HepG2 (cell line): ENCODE results near the gene FNDC10. TPM values are rescaled to one million over a fixed set of nuclear protein-coding genes. Genes with fewer than 3 reads are reported as not detected.

Source experiments
- CENPT ChIP-seq: sonication (generic); formaldehyde crosslinking; IDR thresholded peaks from 2 replicates; pipeline ENCODE4 v1.8.0; 2022; ENCODE audit warnings: low read depth, mild to moderate bottlenecking, moderate library complexity, missing genetic modification reagents
- CHD2 ChIP-seq: IDR thresholded peaks from 2 replicates; pipeline ENCODE4 v1.6.1; 2011; ENCODE audit warnings: low read depth, low read length, improper control_type of control experiment
- DNMT1 ChIP-seq: sonication (generic); formaldehyde crosslinking; IDR thresholded peaks from 2 replicates; pipeline ENCODE4 v1.5.1; 2020; ENCODE audit warnings: mild to moderate bottlenecking, missing genetic modification reagents
- EZH2 ChIP-seq: conservative IDR thresholded peaks from 2 replicates; pipeline ENCODE4 v1.6.1; 2012; ENCODE audit warnings: mild to moderate bottlenecking, low read depth, low read length, moderate library complexity
- GATAD1 ChIP-seq: IDR thresholded peaks from 2 replicates; pipeline ENCODE4 v1.6.1; 2016; ENCODE audit warnings: missing genetic modification reagents, missing compliant biosample characterization
- HHEX ChIP-seq: IDR thresholded peaks from 2 replicates; pipeline ENCODE4 v1.6.1; 2016; ENCODE audit warnings: control low read depth
- IRF1 ChIP-seq: sonication (generic); formaldehyde crosslinking; IDR thresholded peaks from 2 replicates; pipeline ENCODE4 v1.4.0; 2020; ENCODE audit warnings: low read depth, mild to moderate bottlenecking, missing genetic modification reagents
- MTA3 ChIP-seq: sonication (generic); formaldehyde crosslinking; IDR thresholded peaks from 2 replicates; pipeline ENCODE4 v1.4.0; 2020; ENCODE audit warnings: missing genetic modification reagents
- NFE2 ChIP-seq: sonication (generic); formaldehyde crosslinking; IDR thresholded peaks from 2 replicates; pipeline ENCODE4 v1.4.0; 2020; ENCODE audit warnings: missing genetic modification reagents
- PLRG1 ChIP-seq: fragments of 450-650 bp; conservative IDR thresholded peaks from 2 replicates; pipeline ENCODE4 v1.6.1; 2016
- SKIL ChIP-seq: sonication (generic); formaldehyde crosslinking; IDR thresholded peaks from 2 replicates; pipeline ENCODE4 v1.8.0; 2022; ENCODE audit warnings: missing genetic modification reagents, mild to moderate bottlenecking, moderate library complexity, borderline replicate concordance
- STAG1 ChIP-seq: sonication (generic); formaldehyde crosslinking; IDR thresholded peaks from 2 replicates; pipeline ENCODE4 v1.4.0; 2020; ENCODE audit warnings: missing genetic modification reagents
- TCF7L2 ChIP-seq: IDR thresholded peaks from 2 replicates; pipeline ENCODE4 v1.6.1; 2011; ENCODE audit warnings: mild to moderate bottlenecking, low read depth, low read length, moderate library complexity
- ZBTB3 ChIP-seq: sonication (generic); formaldehyde crosslinking; IDR thresholded peaks from 2 replicates; pipeline ENCODE4 v1.4.0; 2020; ENCODE audit warnings: low read depth, mild to moderate bottlenecking, moderate library complexity, missing genetic modification reagents, borderline replicate concordance
- ZMAT5 ChIP-seq: sonication (generic); formaldehyde crosslinking; IDR thresholded peaks from 2 replicates; pipeline ENCODE4 v1.5.0; 2020; ENCODE audit warnings: mild to moderate bottlenecking, low read depth, missing genetic modification reagents, borderline replicate concordance
- ZNF260 ChIP-seq: sonication (generic); formaldehyde crosslinking; IDR thresholded peaks from 2 replicates; pipeline ENCODE4 v1.4.0; 2020; ENCODE audit warnings: missing genetic modification reagents, low read depth, mild to moderate bottlenecking, borderline replicate concordance
- ZNF331 ChIP-seq: sonication (generic); formaldehyde crosslinking; IDR thresholded peaks from 2 replicates; pipeline ENCODE4 v1.4.0; 2020; ENCODE audit warnings: missing genetic modification reagents
- ZNF34 ChIP-seq: sonication (generic); formaldehyde crosslinking; IDR thresholded peaks from 2 replicates; pipeline ENCODE4 v1.4.0; 2020; ENCODE audit warnings: mild to moderate bottlenecking, missing genetic modification reagents, borderline replicate concordance
- ZNF710 ChIP-seq: sonication (generic); formaldehyde crosslinking; IDR thresholded peaks from 2 replicates; pipeline ENCODE4 v1.5.0; 2020; ENCODE audit warnings: mild to moderate bottlenecking, missing genetic modification reagents, borderline replicate concordance
- ZNF781 ChIP-seq: sonication (generic); formaldehyde crosslinking; IDR thresholded peaks from 2 replicates; pipeline ENCODE4 v1.5.1; 2020; ENCODE audit warnings: borderline replicate concordance, mild to moderate bottlenecking, missing genetic modification reagents; ENCODE audit errors: not compliant biosample characterization
- ZNF784 ChIP-seq: sonication (generic); formaldehyde crosslinking; IDR thresholded peaks from 2 replicates; pipeline ENCODE4 v1.5.1; 2020; ENCODE audit warnings: missing genetic modification reagents, mild to moderate bottlenecking, borderline replicate concordance
- polyA plus RNA-seq, 8 experiments: library from polyadenylated mRNA; depleted of rRNA in 3 of 8; stranded (reverse) in 7 of 8; unstranded in 1 of 8; fragments of >200 nt; fragmentation: Illumina TruSeq in 4 of 8; extraction: Trizol in 4 of 8; gene quantifications; 2 replicates each; pipeline versions ENCODE4 v1.2.1 to v1.2.3, GENCODE V29; 2011 to 2016; ENCODE audit warnings: low read depth in 4 of 8, missing spikeins in 1 of 8, mixed read lengths in 1 of 8; ENCODE audit not compliant: insufficient read depth in 1 of 8
- total RNA-seq, 5 experiments: library from RNA; depleted of rRNA; stranded (reverse); fragments of >200 nt; fragmentation: Illumina TruSeq; extraction: Trizol; gene quantifications; 2 replicates each; pipeline ENCODE4 v1.2.3, GENCODE V29; 2016; ENCODE audit warnings: low read depth in 1 of 5
- TF ChIP-seq, protein P1 (sequence below): IDR thresholded peaks from 2 replicates; pipeline ENCODE4 v1.6.1; 2016; ENCODE audit warnings: low read depth

Gene FNDC10
- total and polyA plus RNA-seq, 2 of the 13 experiments (the other 11 are each of a cell fraction or from before 2014, with no cell fraction given): 2.2 to 2.5 TPM

DNA sequence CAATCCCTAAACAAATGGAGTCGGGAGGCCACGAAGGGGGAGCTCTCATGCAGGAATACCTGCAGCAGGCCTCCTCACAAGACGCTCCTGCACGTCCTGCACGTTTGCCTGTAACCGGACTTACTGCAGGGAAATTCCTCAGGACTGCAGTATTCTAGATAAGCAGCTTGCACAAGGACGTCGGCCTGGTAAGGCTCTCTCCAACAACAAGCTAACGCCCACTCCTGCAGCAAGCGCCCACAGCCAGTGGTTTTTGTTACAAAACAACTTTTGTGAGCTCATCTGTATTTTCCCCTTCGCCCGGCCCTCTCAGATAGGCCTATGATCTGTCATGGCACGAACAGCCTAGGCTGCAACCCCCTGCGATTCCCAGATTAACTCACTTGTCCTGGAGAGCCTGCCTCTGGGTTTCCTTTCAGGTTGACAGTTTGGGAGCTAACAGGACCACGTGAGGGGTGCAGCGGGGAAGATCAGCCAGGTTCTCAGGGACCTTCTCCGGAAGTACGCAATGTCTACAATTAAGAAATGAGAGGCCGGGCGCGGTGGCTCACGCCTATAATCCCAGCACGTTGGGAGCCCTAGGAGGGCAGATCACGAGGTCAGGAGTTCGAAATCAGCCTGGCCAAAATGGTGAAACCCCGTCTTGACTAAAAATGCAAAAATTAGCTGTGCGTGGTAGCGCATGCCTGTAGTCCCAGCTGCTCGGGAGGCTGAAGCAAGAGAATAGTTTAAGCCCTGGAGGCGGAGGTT is 14.4 kb upstream of the FNDC10 start (continued):
- no peak for TF ChIP-seq GATAD1 (CRISPR knock-in tag)
- TF ChIP-seq TCF7L2: no peak
- no peak for TF ChIP-seq ZNF331 (CRISPR knock-in tag)
- no peak for TF ChIP-seq NFE2 (CRISPR knock-in tag)
- TF ChIP-seq ZNF34 (CRISPR knock-in tag): no peak
- no peak for TF ChIP-seq ZNF260 (CRISPR knock-in tag)
- no peak for TF ChIP-seq EZH2
- TF ChIP-seq HHEX: no peak
- no peak for TF ChIP-seq SKIL (CRISPR knock-in tag)
- no peak for TF ChIP-seq ZNF784 (CRISPR knock-in tag)
- no peak for TF ChIP-seq MTA3 (CRISPR knock-in tag)
- TF ChIP-seq STAG1 (CRISPR knock-in tag): 0 out of 2 replicates have a peak, but pooled peaks have one; percentile 5
- TF ChIP-seq CENPT (CRISPR knock-in tag): no peak
- no peak for TF ChIP-seq ZBTB3
- TF ChIP-seq IRF1 (CRISPR knock-in tag): no peak
- TF ChIP-seq ZNF781 (CRISPR knock-in tag): peak; percentile 23
- no peak for TF ChIP-seq CHD2
- TF ChIP-seq ZNF710 (CRISPR knock-in tag): no peak
- TF ChIP-seq PLRG1: no peak
- TF ChIP-seq, protein P1, sequence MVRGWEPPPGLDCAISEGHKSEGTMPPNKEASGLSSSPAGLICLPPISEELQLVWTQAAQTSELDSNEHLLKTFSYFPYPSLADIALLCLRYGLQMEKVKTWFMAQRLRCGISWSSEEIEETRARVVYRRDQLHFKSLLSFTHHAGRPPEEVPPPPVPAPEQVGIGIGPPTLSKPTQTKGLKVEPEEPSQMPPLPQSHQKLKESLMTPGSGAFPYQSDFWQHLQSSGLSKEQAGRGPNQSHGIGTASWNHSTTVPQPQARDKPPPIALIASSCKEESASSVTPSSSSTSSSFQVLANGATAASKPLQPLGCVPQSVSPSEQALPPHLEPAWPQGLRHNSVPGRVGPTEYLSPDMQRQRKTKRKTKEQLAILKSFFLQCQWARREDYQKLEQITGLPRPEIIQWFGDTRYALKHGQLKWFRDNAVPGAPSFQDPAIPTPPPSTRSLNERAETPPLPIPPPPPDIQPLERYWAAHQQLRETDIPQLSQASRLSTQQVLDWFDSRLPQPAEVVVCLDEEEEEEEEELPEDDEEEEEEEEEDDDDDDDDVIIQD: no peak
- no peak for TF ChIP-seq DNMT1 (CRISPR knock-in tag)
- no peak for TF ChIP-seq ZMAT5 (CRISPR knock-in tag)
